Osteoblast (primary cell): ENCODE measurements around the gene PTGER4. TPM values are rescaled to one million over a fixed set of nuclear protein-coding genes. Genes with fewer than 3 reads are reported as not detected.
A peak's percentile ranks its signal among the peaks of the same experiment; 100 is the strongest.

ENCODE experiments used
- DNase-seq: peaks from one replicate; pipeline ENCODE4 v3.0.0; 2011; ENCODE audit warnings: low spot score, mixed read lengths; ENCODE audit not compliant: insufficient read length; ENCODE audit errors: missing footprints
- H2AFZ ChIP-seq: 2 replicates; pipeline ENCODE4 v1.6.0; 2011; ENCODE audit warnings: mild to moderate bottlenecking, low read length
- H3K27ac ChIP-seq: 2 replicates; pipeline ENCODE4 v1.5.1; 2011; ENCODE audit warnings: mild to moderate bottlenecking, low read depth, low read length, moderate library complexity
- H3K27me3 ChIP-seq: 2 replicates; pipeline ENCODE4 v1.6.0; 2012; ENCODE audit warnings: mild to moderate bottlenecking, control low read depth, inconsistent platforms, low read length, moderate library complexity; ENCODE audit not compliant: insufficient read depth
- H3K36me3 ChIP-seq: 2 replicates; pipeline ENCODE4 v1.5.1; 2011; ENCODE audit warnings: mild to moderate bottlenecking, low read length, control low read depth, moderate library complexity; ENCODE audit not compliant: insufficient read depth
- H3K4me1 ChIP-seq: 2 replicates; pipeline ENCODE4 v1.5.1; 2011; ENCODE audit warnings: mild to moderate bottlenecking, low read length, control low read depth, moderate library complexity; ENCODE audit not compliant: insufficient read depth
- H3K4me2 ChIP-seq: 2 replicates; pipeline ENCODE4 v1.6.0; 2011; ENCODE audit warnings: mild to moderate bottlenecking, low read length; ENCODE audit not compliant: insufficient read depth
- H3K4me3 ChIP-seq: fragments of 200-600 bp; sonication (generic); 3 replicates; pipeline ENCODE4 v1.5.1; 2012; ENCODE audit warnings: mild to moderate bottlenecking, low read length, inconsistent platforms; ENCODE audit not compliant: insufficient read depth
- H3K79me2 ChIP-seq: 2 replicates; pipeline ENCODE4 v1.6.0; 2012; ENCODE audit warnings: mild to moderate bottlenecking, low read length, control low read depth, inconsistent platforms; ENCODE audit not compliant: insufficient read depth
- H3K9me3 ChIP-seq: 2 replicates; pipeline ENCODE4 v1.5.1; 2011; ENCODE audit warnings: low read depth, low read length, control low read depth
- H4K20me1 ChIP-seq: 2 replicates; pipeline ENCODE4 v1.6.0; 2012; ENCODE audit warnings: mild to moderate bottlenecking, low read length, control low read depth; ENCODE audit not compliant: insufficient read depth
- total RNA-seq: library from RNA; depleted of rRNA; stranded (reverse); fragments of >200 nt; gene quantifications from 2 replicates; pipeline ENCODE4 v1.2.3, GENCODE V29; 2012
- TF ChIP-seq, protein P1 (sequence below): IDR thresholded peaks from 2 replicates; pipeline ENCODE4 v1.5.1; 2011; ENCODE audit warnings: mild to moderate bottlenecking, low read depth, low read length, moderate library complexity; ENCODE audit errors: extremely low read depth

PTGER4 gene
- total RNA-seq, 1 donor = 15.2 TPM

DNA sequence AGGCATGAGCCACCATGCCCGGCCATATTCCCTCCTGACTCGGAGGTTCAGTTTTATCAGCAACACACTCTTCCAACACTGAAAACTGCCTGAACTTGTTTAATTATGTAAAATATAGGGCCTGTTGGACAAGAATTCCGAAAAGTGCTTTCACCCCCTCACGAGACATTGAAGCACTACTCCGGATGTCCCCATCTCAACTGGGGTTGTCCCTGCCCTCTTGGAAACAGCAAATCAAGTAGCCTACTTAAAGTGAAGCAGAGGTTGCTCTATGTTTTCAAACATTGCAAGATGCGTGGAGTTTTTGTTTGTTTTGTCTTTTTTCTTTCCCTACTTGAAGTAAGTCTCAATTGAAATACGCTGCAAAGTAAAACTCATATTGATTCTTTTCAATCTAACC is 7.6 kb downstream of the PTGER4 start:
- Histone ChIP-seq H2AFZ (peak overlapping the region; percentile 71), H3K27me3 (no peaks in the 10 kb centered on the region), H3K4me3 (no peak overlapping the region), H3K27ac (no peak overlapping the region), H3K79me2 (peaks cover 48% of the 10 kb centered on the region), H3K4me1 (peaks cover 31% of the 10 kb centered on the region), H3K4me2 (peak overlapping the region; percentile 25), H3K36me3 (no peaks in the 10 kb centered on the region), H3K9me3 (no peaks in the 10 kb centered on the region), H4K20me1 (no peaks in the 10 kb centered on the region)
- TF ChIP-seq, protein P1, sequence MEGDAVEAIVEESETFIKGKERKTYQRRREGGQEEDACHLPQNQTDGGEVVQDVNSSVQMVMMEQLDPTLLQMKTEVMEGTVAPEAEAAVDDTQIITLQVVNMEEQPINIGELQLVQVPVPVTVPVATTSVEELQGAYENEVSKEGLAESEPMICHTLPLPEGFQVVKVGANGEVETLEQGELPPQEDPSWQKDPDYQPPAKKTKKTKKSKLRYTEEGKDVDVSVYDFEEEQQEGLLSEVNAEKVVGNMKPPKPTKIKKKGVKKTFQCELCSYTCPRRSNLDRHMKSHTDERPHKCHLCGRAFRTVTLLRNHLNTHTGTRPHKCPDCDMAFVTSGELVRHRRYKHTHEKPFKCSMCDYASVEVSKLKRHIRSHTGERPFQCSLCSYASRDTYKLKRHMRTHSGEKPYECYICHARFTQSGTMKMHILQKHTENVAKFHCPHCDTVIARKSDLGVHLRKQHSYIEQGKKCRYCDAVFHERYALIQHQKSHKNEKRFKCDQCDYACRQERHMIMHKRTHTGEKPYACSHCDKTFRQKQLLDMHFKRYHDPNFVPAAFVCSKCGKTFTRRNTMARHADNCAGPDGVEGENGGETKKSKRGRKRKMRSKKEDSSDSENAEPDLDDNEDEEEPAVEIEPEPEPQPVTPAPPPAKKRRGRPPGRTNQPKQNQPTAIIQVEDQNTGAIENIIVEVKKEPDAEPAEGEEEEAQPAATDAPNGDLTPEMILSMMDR = no peak
- DNase-seq = no peak

DNA sequence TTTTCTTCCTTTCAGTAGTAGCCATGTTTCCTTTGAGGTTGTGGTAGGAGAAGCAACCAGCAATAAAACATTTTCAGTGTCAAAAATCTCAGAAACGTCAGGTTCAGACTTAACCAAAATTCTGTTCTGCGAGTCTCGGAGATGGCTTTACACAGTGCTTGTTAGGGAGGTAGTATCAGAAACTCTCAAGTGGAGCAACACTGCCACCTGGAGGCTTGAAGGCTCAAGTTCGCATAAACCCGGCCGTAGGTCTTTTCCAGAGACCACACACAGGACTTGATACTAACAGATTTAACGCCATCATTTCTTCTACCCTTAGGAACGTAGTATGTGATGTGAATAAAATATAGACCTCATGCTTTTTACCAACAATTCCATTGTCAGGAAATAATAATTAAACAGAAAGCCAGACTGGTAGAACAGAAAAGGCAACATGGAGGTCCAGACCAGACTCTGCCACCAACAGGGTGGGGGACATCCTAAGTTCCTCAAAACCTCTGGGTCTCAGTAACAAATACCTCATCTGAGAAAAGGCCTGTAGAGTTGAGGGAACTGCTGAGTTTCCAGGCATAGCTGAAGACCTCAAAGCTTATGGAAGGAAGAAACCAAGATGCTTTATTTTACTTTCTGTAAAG is 8.5 kb downstream of the PTGER4 start:
- Histone ChIP-seq H3K4me1 (peaks cover 25% of the 10 kb centered on the region), H4K20me1 (no peaks in the 10 kb centered on the region), H3K9me3 (no peaks in the 10 kb centered on the region), H3K27ac (no peak overlapping the region), H3K27me3 (no peaks in the 10 kb centered on the region), H3K4me3 (no peak overlapping the region), H3K4me2 (peak overlapping the region; percentile 25), H3K79me2 (peaks cover 40% of the 10 kb centered on the region), H2AFZ (no peak overlapping the region), H3K36me3 (no peaks in the 10 kb centered on the region)
- TF ChIP-seq, protein P1 = peak; percentile 85
- DNase-seq = peak; percentile 85

DNA sequence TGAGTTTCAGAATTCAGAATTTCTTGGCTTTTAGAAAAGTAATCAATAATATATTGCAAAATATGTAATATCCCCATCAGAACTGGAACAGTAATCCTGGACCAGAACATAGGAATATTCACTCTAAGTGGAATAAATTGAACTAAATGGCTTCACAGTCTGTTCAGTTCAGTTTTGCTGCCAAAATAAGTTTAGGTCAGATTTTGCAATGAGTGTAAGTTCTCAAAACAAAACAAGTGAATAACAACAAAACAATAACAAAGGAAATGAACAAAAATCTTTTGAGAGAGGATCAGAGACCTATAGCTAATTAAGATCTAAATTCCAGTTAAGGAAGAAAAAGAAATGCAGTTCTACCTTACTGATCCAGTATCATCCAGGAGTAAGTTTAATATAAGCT is 9.3 kb downstream of the PTGER4 start:
- H2AFZ ChIP-seq = no peak overlapping the region
- no peaks in the 10 kb centered on the region for H3K9me3 ChIP-seq
- H3K27ac ChIP-seq = no peak overlapping the region
- no peaks in the 10 kb centered on the region for H3K27me3 ChIP-seq
- no peak overlapping the region for H3K4me3 ChIP-seq
- no peaks in the 10 kb centered on the region for H4K20me1 ChIP-seq
- peaks cover 35% of the 10 kb centered on the region for H3K79me2 ChIP-seq
- no peak for DNase-seq
- TF ChIP-seq, protein P1 = no peak
- peaks cover 25% of the 10 kb centered on the region for H3K4me1 ChIP-seq
- H3K36me3 ChIP-seq = no peaks in the 10 kb centered on the region
- H3K4me2 ChIP-seq = no peak overlapping the region

DNA sequence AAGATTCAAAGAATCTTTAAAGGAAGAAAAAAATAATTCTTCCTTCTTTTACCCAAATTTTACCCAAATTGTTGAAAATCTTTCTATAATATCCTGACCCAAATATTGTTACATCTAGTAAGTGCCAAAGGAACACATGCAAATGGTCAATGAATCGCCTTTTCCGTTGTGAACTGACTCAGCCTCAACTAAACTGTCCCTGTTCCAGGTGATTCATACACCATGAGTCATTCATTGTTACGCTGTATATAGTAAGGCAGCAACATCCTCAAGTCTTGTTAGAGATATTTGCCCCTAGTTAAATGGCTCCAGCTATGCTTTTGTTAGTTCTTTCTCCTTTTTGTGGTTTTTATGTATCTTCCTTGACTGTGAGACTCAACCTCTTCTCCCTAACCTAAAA is 9.7 kb downstream of the PTGER4 start:
- TF ChIP-seq, protein P1 = no peak
- Histone ChIP-seq H3K27me3 (no peaks in the 10 kb centered on the region), H3K27ac (peak overlapping the region; percentile 36), H3K9me3 (no peaks in the 10 kb centered on the region), H3K4me2 (no peak overlapping the region), H3K36me3 (no peaks in the 10 kb centered on the region), H4K20me1 (no peaks in the 10 kb centered on the region), H3K4me1 (peaks cover 25% of the 10 kb centered on the region), H2AFZ (no peak overlapping the region), H3K4me3 (no peak overlapping the region), H3K79me2 (peaks cover 31% of the 10 kb centered on the region)
- DNase-seq = peak; percentile 85
